ENCODE data around the gene CTIF.

Gene CTIF

GRCh38 chr18:48795696-48796095 lies 256.9 kb downstream of the CTIF start:
- no peak for DNase-seq

- DNase-seq = no peak
Measured at GRCh38 chr18:48796491-48797205, 257.8 kb downstream of the CTIF start.

- DNase-seq = no peak
Measured at GRCh38 chr18:48797841-48798255, 259.0 kb downstream of the CTIF start.

GRCh38 chr18:48798334-48799245 lies 259.8 kb downstream of the CTIF start:
- DNase-seq = no peak

GRCh38 chr18:48799724-48800315 lies 261.0 kb downstream of the CTIF start:
- no peak for DNase-seq

- no peak for DNase-seq
Measured at GRCh38 chr18:48800466-48800865, 261.6 kb downstream of the CTIF start.

GRCh38 chr18:48800876-48801727 lies 262.3 kb downstream of the CTIF start:
- DNase-seq = peak; percentile 16

GRCh38 chr18:48801728-48802542 lies 263.1 kb downstream of the CTIF start:
- no peak for DNase-seq

- DNase-seq = no peak
Measured at GRCh38 chr18:48802543-48803290, 263.9 kb downstream of the CTIF start.

- no peak for DNase-seq
Measured at GRCh38 chr18:48803518-48803917, 264.7 kb downstream of the CTIF start.

- no peak for DNase-seq
Measured at GRCh38 chr18:48803951-48804855, 265.4 kb downstream of the CTIF start.

- DNase-seq = no peak
Measured at GRCh38 chr18:48804856-48805610, 266.2 kb downstream of the CTIF start.

- DNase-seq = no peak
Measured at GRCh38 chr18:48805826-48806535, 267.1 kb downstream of the CTIF start.

- no peak for DNase-seq
Measured at GRCh38 chr18:48806551-48807261, 267.9 kb downstream of the CTIF start.

GRCh38 chr18:48808476-48808875 lies 269.6 kb downstream of the CTIF start:
- no peak for DNase-seq

GRCh38 chr18:48809365-48809764 lies 270.5 kb downstream of the CTIF start:
- no peak for DNase-seq

GRCh38 chr18:48810805-48811204 lies 272.0 kb downstream of the CTIF start:
- no peak for DNase-seq

- no peak for DNase-seq
Measured at GRCh38 chr18:48811401-48811800, 272.6 kb downstream of the CTIF start.

All from HCEC 1CT (cell line).